CD4-positive, alpha-beta T cell treated with Interleukin-4 for 1 hour (primary cell): ENCODE measurements around the gene CYTL1.
"Not testable (repeated sequence)": the region's sequence is repeated elsewhere in the genome, so short reads cannot be mapped to it uniquely, and the experiment has no call there.

Experiments used
- DNase-seq, 2 donors: peaks; one replicate each; pipeline ENCODE4 v3.0.0-alpha.2; 2020 to 2022

Gene CYTL1, protein sequence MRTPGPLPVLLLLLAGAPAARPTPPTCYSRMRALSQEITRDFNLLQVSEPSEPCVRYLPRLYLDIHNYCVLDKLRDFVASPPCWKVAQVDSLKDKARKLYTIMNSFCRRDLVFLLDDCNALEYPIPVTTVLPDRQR

GRCh38 chr4:5019274-5019673 lies at the start of gene CYTL1:
Gene CYTL1 (minus strand): TSS chr4:5019458. CDS start chr4:5019445, 13 bp downstream.
- DNase-seq = no peak

DNA sequence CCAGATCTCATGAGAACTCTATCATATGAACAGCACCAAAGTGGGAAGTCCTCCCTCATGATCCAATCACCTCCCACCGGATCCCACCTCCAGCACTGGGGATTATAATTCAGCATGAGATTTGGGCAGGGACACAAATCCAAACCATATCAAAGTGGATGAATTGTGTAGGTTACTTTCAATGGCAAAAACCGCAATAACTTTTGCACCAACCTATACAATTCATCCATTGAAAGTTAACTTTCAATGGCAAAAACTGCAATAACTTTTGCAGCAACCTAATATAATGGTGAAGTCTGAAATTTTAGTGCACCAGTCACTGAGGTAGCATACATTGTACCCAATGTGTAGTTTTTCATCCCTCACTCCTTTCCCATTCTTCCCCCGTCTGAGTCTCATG lies 48.6 kb upstream of the CYTL1 start:
- no peak for DNase-seq

- not testable (repeated sequence) for DNase-seq
Observed at GRCh38 chr4:5066968-5067367, 47.7 kb upstream of the CYTL1 start.

DNA sequence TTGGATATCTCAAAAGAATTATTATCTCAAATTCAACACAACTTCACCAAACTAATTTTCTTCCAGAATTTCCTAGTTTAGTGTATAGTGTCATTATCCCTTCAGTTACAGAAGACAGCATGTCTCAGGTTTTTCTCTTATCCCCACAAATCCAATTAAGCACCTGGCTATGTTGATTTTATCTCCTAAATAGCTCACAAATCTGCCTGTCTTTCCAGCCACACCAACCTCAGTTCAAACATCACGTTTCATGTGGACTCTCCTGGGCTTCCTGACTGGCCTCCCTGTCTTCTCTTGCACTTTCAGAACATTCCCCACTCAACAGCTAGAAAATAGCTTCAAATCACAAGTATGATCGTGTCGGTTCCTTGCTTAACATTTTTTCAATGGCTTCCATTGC lies 46.8 kb upstream of the CYTL1 start:
- DNase-seq = no peak

GRCh38 chr4:5055411-5055810 lies 36.2 kb upstream of the CYTL1 start:
- DNase-seq = no peak

DNA sequence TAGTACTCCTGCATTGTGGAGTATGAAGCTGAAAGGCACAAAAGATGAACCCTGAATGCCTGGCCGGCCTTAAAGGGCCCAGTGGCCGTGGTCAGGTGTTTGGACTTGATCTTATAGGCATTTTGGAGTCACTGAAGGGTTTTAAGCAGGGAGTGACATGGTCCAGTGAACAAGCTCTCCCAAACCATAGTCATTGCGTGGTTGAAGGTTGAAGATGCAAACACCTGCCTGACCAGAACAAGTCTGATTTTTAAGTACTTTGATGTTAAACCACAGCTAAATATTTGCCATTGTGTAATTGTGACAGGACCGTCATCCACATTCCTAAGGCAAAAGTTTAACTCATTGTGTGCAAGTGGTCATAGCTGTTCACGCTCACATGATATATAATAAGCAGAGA lies 35.3 kb upstream of the CYTL1 start:
- DNase-seq = no peak

- no peak for DNase-seq
Observed at GRCh38 chr4:5052726-5053425, 33.6 kb upstream of the CYTL1 start.

- DNase-seq = no peak
Observed at GRCh38 chr4:5052204-5052702, 33.0 kb upstream of the CYTL1 start.

DNA sequence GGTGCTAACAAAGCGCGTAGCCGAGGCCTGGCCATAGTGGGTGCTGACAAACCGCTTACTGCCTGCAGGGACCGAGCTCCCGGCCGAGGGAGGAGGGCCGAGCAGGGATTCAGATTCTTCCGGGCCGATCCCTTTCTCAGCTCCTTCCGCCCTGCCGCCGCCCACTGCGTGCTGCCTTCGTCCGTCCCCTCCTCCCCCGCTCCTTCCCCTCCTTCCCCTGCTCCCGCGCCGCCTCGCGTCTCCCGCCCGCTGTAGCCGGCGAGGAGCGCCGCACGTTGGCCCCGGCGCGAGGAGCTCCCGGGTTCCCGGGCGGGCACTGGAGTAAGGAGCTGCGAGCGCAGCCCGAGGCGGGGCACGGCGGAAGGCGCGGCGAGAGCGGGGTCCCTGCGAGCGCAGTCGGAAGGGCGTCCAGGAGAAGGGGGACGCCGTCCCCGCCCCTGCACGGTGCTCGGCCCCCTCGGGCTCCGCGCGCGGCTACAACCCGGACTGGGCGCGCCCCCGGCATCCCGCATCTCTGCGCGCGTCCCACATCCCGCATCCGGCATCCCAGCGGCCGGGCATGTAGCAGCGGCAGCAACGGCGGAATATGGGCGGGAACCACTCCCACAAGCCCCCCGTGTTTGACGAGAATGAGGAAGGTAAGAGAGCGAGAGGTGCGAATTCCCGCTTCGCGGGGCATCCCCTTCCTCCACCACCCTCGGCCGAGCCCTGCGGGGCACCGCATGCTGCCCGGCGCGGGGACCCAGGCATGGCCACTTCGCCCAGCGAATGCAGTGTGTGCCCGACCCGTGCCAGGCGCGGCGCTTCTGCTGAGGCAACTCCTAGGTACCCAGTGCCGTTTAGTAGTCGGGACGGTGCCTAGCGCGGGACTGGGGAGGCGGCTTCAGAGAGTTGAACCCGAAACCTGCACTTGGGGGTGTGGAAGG lies 32.3 kb upstream of the CYTL1 start, which contains the start of gene STK32B:
Gene STK32B (plus strand): TSS at position 203 of the 926 bp plus-strand sequence.
- DNase-seq = no peak

GRCh38 chr4:5050520-5051277 lies 31.4 kb upstream of the CYTL1 start:
- peak; percentile 10 to 37 for DNase-seq

GRCh38 chr4:5048721-5049120 lies 29.5 kb upstream of the CYTL1 start:
- no peak for DNase-seq

DNA sequence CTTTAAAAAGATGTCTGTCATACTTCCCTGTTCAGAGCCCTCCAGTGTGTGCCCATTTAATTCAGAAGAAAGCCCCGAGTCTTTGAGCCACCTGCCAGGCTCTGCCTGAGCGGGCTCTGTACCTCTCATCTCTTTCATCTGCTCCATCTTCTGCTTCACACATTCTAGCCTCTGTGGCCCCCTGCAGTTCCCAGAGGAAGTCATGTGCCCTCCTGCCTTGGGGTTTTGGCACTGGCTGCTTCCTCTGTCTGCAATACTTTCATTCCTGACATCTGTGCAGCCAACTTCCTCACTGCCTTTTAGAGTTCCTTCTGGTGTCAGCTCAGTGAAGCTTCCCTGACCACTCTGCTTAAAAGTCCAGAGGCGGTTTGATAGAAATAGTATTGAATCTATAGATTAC lies 25.8 kb upstream of the CYTL1 start:
- peak in 1 of 2 donors; percentile 29 for DNase-seq

- DNase-seq = no peak
Observed at GRCh38 chr4:5044341-5044740, 25.1 kb upstream of the CYTL1 start.

- DNase-seq = no peak
Observed at GRCh38 chr4:5043579-5043978, 24.3 kb upstream of the CYTL1 start.

GRCh38 chr4:5041699-5042098 lies 22.4 kb upstream of the CYTL1 start:
- DNase-seq = no peak

- DNase-seq = no peak
Observed at GRCh38 chr4:5040856-5041620, 21.8 kb upstream of the CYTL1 start.

- DNase-seq = no peak
Observed at GRCh38 chr4:5039800-5040199, 20.5 kb upstream of the CYTL1 start.

GRCh38 chr4:5037553-5038551 lies 18.6 kb upstream of the CYTL1 start:
- peak in 1 of 2 donors; percentile 35 for DNase-seq

DNA sequence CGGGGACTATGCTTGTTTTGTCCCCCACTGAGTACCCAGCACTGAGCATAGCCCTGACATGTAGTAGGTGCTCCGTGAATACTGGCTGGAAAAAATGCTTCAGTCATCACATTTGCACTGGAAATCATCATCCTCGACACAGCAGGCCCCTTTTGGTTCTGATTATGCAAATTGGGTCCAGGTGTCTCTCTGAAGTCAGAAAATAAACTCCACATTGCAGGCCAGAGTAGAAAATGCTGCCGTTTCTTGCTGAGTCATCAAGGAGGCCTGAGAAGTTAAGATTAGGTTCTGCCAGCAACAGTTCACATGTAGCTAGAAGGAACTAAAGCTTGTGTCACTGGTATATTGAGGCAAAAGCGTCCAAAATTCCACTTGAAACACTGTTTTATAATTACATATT lies 17.0 kb upstream of the CYTL1 start:
- DNase-seq = no peak

GRCh38 chr4:5034206-5034605 lies 14.9 kb upstream of the CYTL1 start:
- DNase-seq = no peak
